Measurements from ENCODE around the gene STX16.

The STX16 gene

GRCh38 chr20:58661598-58662473, 10.8 kb downstream of the STX16 start:
- Histone ChIP-seq H3K36me3 (ENCODE audit: control insufficient read depth, insufficient read depth, low read length) (peaks cover 10% of the 10 kb centered on the region), H3K4me3 (replicated peaks; ENCODE audit: low read depth, low read length) (no peak overlapping the region), H3K27me3 (replicated peaks; ENCODE audit: control insufficient read depth, insufficient read depth, low read length) (no peaks in the 10 kb centered on the region)
- TF ChIP-seq, protein P1, sequence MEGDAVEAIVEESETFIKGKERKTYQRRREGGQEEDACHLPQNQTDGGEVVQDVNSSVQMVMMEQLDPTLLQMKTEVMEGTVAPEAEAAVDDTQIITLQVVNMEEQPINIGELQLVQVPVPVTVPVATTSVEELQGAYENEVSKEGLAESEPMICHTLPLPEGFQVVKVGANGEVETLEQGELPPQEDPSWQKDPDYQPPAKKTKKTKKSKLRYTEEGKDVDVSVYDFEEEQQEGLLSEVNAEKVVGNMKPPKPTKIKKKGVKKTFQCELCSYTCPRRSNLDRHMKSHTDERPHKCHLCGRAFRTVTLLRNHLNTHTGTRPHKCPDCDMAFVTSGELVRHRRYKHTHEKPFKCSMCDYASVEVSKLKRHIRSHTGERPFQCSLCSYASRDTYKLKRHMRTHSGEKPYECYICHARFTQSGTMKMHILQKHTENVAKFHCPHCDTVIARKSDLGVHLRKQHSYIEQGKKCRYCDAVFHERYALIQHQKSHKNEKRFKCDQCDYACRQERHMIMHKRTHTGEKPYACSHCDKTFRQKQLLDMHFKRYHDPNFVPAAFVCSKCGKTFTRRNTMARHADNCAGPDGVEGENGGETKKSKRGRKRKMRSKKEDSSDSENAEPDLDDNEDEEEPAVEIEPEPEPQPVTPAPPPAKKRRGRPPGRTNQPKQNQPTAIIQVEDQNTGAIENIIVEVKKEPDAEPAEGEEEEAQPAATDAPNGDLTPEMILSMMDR (IDR thresholded peaks at IDR 0.05; ENCODE audit: insufficient read depth, low read length, poor library complexity, severe bottlenecking), result no peak
- no peak for DNase-seq (ENCODE audit: extremely low read depth, insufficient read length)

GRCh38 chr20:58664331-58664730, 13.2 kb downstream of the STX16 start:
- no peak for DNase-seq (ENCODE audit: extremely low read depth, insufficient read length)
- no peaks in the 10 kb centered on the region for H3K27me3 ChIP-seq (replicated peaks; ENCODE audit: control insufficient read depth, insufficient read depth, low read length)
- TF ChIP-seq, protein P1 (IDR thresholded peaks at IDR 0.05; ENCODE audit: insufficient read depth, low read length, poor library complexity, severe bottlenecking), result no peak
- H3K4me3 ChIP-seq (replicated peaks; ENCODE audit: low read depth, low read length), result no peak overlapping the region
- peaks cover 12% of the 10 kb centered on the region for H3K36me3 ChIP-seq (ENCODE audit: control insufficient read depth, insufficient read depth, low read length)

DNA sequence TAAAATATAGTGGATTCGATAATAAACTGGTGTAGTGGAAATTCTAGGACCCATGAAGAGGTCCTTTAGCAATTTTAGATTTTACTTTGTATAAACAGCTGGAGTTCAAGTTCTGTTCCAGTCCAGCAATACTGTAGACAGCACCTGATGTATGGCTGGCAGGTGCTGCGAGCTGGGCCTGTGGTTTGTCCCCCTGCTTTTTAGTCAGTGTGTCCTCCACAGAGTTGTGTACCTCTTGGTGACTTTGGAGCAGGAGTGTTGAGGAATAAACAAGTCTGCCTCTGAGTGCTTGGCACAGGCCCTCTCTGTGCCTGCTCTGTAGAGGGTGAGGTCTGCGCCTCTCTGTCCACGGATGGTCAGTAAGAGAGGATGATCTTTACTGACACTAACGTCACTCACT, 13.8 kb downstream of the STX16 start:
- H3K27me3 ChIP-seq (replicated peaks; ENCODE audit: control insufficient read depth, insufficient read depth, low read length), result no peaks in the 10 kb centered on the region
- no peak overlapping the region for H3K4me3 ChIP-seq (replicated peaks; ENCODE audit: low read depth, low read length)
- peaks cover 12% of the 10 kb centered on the region for H3K36me3 ChIP-seq (ENCODE audit: control insufficient read depth, insufficient read depth, low read length)
- DNase-seq (ENCODE audit: extremely low read depth, insufficient read length), result no peak
- TF ChIP-seq, protein P1 (IDR thresholded peaks at IDR 0.05; ENCODE audit: insufficient read depth, low read length, poor library complexity, severe bottlenecking), result no peak

DNA sequence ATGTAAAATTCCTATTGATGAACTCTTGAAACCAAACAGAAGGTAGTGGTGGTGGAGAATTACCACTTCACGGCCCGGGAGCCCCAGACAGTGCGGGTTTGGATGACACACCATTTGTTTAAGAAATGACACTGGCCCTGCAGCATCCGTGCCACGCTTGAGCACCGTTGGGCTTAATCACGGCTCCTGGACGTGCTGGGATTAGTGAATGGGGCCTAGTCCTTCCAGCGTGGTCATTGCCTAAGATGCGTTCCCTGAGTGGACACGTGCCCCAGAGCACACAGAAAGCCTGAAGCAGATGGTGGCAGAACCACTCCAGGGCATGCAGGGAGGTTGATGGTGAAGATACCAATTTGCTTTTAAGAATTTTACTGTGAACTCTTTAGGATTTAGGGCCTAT, 14.5 kb downstream of the STX16 start:
- H3K36me3 ChIP-seq (ENCODE audit: control insufficient read depth, insufficient read depth, low read length), result peaks cover 14% of the 10 kb centered on the region

DNA sequence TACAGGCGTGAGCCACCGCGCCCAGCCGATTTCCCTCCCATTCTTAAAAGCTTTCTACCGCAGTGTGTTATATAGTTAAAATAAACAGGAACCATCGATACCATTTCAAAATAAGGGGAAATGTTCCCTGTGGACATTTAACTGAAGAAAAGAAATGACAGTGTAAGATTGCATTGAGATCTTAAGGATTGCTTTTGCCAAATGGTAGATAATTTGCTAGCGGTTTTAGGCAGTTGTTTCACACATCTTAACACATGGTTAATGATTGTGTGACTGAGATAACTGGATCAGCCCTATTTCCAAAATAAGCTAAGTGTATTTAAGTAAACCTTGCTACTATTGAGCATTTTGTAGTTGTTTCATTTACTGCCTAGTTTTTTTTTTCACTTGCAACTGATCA, 15.6 kb downstream of the STX16 start:
- no peak overlapping the region for H3K4me3 ChIP-seq (replicated peaks; ENCODE audit: low read depth, low read length)
- no peaks in the 10 kb centered on the region for H3K27me3 ChIP-seq (replicated peaks; ENCODE audit: control insufficient read depth, insufficient read depth, low read length)
- no peak for DNase-seq (ENCODE audit: extremely low read depth, insufficient read length)
- TF ChIP-seq, protein P1 (IDR thresholded peaks at IDR 0.05; ENCODE audit: insufficient read depth, low read length, poor library complexity, severe bottlenecking), result no peak
- H3K36me3 ChIP-seq (ENCODE audit: control insufficient read depth, insufficient read depth, low read length), result peaks cover 15% of the 10 kb centered on the region

More for the DNA sequence above, 14.5 kb downstream of the STX16 start:
- no peak for DNase-seq (ENCODE audit: extremely low read depth, insufficient read length)
- Histone ChIP-seq H3K27me3 (replicated peaks; ENCODE audit: control insufficient read depth, insufficient read depth, low read length) (no peaks in the 10 kb centered on the region), H3K4me3 (replicated peaks; ENCODE audit: low read depth, low read length) (no peak overlapping the region)
- TF ChIP-seq, protein P1 (IDR thresholded peaks at IDR 0.05; ENCODE audit: insufficient read depth, low read length, poor library complexity, severe bottlenecking), result no peak
